Type B pancreatic cell (in vitro differentiated cells): ENCODE measurements around the gene AVPI1. TPM values are rescaled to one million over a fixed set of nuclear protein-coding genes. Genes with fewer than 3 reads are reported as not detected.

Experiments used
- DNase-seq: peaks from one replicate; pipeline ENCODE4 v3.0.0; 2021; ENCODE audit warnings: mixed read lengths; ENCODE audit not compliant: unreplicated experiment; ENCODE audit errors: extremely low spot score
- H3K27ac Mint-ChIP-seq: 2 replicates; pipeline ENCODE4 v1.8.0; 2021; ENCODE audit warnings: mild to moderate bottlenecking, mixed read lengths
- H3K27me3 Mint-ChIP-seq: 2 replicates; pipeline ENCODE4 v1.8.0; 2021; ENCODE audit warnings: mixed read lengths
- H3K36me3 Mint-ChIP-seq: 2 replicates; pipeline ENCODE4 v1.8.0; 2021; ENCODE audit warnings: mixed read lengths
- H3K4me1 Mint-ChIP-seq: one replicate; pipeline ENCODE4 v1.8.0; 2021; ENCODE audit warnings: mixed read lengths; ENCODE audit not compliant: unreplicated experiment
- H3K4me3 Mint-ChIP-seq: 2 replicates; pipeline ENCODE4 v1.8.0; 2021; ENCODE audit warnings: mild to moderate bottlenecking, mixed read lengths
- H3K9me3 Mint-ChIP-seq: 2 replicates; pipeline ENCODE4 v1.8.0; 2021; ENCODE audit warnings: mixed read lengths
- CTCF ChIP-seq: fragments of 200-600 bp; sonication (generic); conservative IDR thresholded peaks from 2 replicates; pipeline ENCODE4 v1.5.0; 2021; ENCODE audit warnings: antibody characterized with exemption, mild to moderate bottlenecking
- total RNA-seq: library from RNA; stranded (reverse); gene quantifications from 2 replicates; pipeline ENCODE4 v1.2.1, GENCODE V29; 2021; ENCODE audit warnings: low replicate concordance

AVPI1 gene
- total RNA-seq, 1 donor from 2014 or later, result 7.8 TPM

GRCh38 chr10:97731346-97732051, 44.5 kb upstream of the AVPI1 start:
- Mint-ChIP-seq H3K9me3 (peaks cover 10% of the 10 kb centered on the region), H3K4me1 (peaks cover 2% of the 10 kb centered on the region), H3K27ac (no peak overlapping the region), H3K4me3 (no peak overlapping the region), H3K27me3 (peaks cover 13% of the 10 kb centered on the region), H3K36me3 (no peaks in the 10 kb centered on the region)
- peak; percentile 93 for TF ChIP-seq CTCF
- DNase-seq, result no peak

- H3K27me3 Mint-ChIP-seq, result peaks cover 4% of the 10 kb centered on the region
- peaks cover 5% of the 10 kb centered on the region for H3K4me1 Mint-ChIP-seq
- DNase-seq, result no peak
- peaks cover 5% of the 10 kb centered on the region for H3K9me3 Mint-ChIP-seq
- no peaks in the 10 kb centered on the region for H3K36me3 Mint-ChIP-seq
- no peak overlapping the region for H3K4me3 Mint-ChIP-seq
- no peak for TF ChIP-seq CTCF
- no peak overlapping the region for H3K27ac Mint-ChIP-seq
Observed at GRCh38 chr10:97729014-97729413, 42.0 kb upstream of the AVPI1 start.

- no peaks in the 10 kb centered on the region for H3K36me3 Mint-ChIP-seq
- H3K27ac Mint-ChIP-seq, result peak overlapping the region; percentile 50
- DNase-seq, result no peak
- no peaks in the 10 kb centered on the region for H3K27me3 Mint-ChIP-seq
- peak overlapping the region; percentile 72 for H3K4me3 Mint-ChIP-seq
- no peak for TF ChIP-seq CTCF
- peaks cover 5% of the 10 kb centered on the region for H3K9me3 Mint-ChIP-seq
- H3K4me1 Mint-ChIP-seq, result peaks cover 5% of the 10 kb centered on the region
Observed at GRCh38 chr10:97726636-97727178, 39.7 kb upstream of the AVPI1 start.

GRCh38 chr10:97724341-97724941, 37.4 kb upstream of the AVPI1 start:
- H3K4me1 Mint-ChIP-seq, result peaks cover 9% of the 10 kb centered on the region
- H3K27ac Mint-ChIP-seq, result no peak overlapping the region
- no peaks in the 10 kb centered on the region for H3K36me3 Mint-ChIP-seq
- no peaks in the 10 kb centered on the region for H3K27me3 Mint-ChIP-seq
- H3K9me3 Mint-ChIP-seq, result peaks cover 5% of the 10 kb centered on the region
- no peak overlapping the region for H3K4me3 Mint-ChIP-seq
- DNase-seq, result no peak
- TF ChIP-seq CTCF, result no peak

GRCh38 chr10:97723001-97723400, 36.0 kb upstream of the AVPI1 start:
- Mint-ChIP-seq H3K36me3 (peaks cover 3% of the 10 kb centered on the region), H3K9me3 (peaks cover 5% of the 10 kb centered on the region), H3K4me1 (peaks cover 24% of the 10 kb centered on the region), H3K27me3 (no peaks in the 10 kb centered on the region), H3K4me3 (no peak overlapping the region), H3K27ac (no peak overlapping the region)
- no peak for TF ChIP-seq CTCF
- DNase-seq, result no peak
